Mucosa of descending colon (tissue), 3 donors: Measurements from ENCODE around the gene MAST4. TPM values are rescaled to one million over a fixed set of nuclear protein-coding genes. Genes with fewer than 3 reads are reported as not detected.

Source experiments
- ATAC-seq: fragments of 200-7000 bp; cut with Tn5 transposase; one replicate; pipeline ENCODE4 v1.9.1; 2020; ENCODE audit warnings: mild to moderate bottlenecking, moderate library complexity
- DNase-seq, 3 donors: peaks; one replicate each; pipeline ENCODE4 v3.0.0-alpha.2; 2020
- H3K36me3 ChIP-seq: fragments of 200-600 bp; one replicate; pipeline ENCODE4 v1.8.0; 2021; ENCODE audit warnings: low read depth, mild to moderate bottlenecking
- H3K4me1 ChIP-seq: fragments of 200-600 bp; one replicate; pipeline ENCODE4 v1.8.0; 2021; ENCODE audit warnings: low read depth, mild to moderate bottlenecking
- H3K4me3 ChIP-seq: fragments of 200-600 bp; one replicate; pipeline ENCODE4 v1.8.0; 2021; ENCODE audit warnings: mild to moderate bottlenecking
- H3K9me3 ChIP-seq: fragments of 200-600 bp; one replicate; pipeline ENCODE4 v1.8.0; 2021; ENCODE audit warnings: mild to moderate bottlenecking
- intact Hi-C, 2 donors: fragments of 100-400 bp; cut with DNase I in 1 of 2; cut with micrococcal nuclease in 1 of 2; formaldehyde crosslinking; loops; one replicate each; pipeline versions ENCODE4 v1.11.0 to v1.11.1; 2022; cut with DNase I, micrococcal nuclease
- total RNA-seq, 3 donors: library from RNA; stranded (reverse); fragmentation: NEBNext Ultra II Directional in 2 of 3; extraction: Animal tissue kit (Norgen Biotek cat#: 25700) in 2 of 3; gene quantifications; one replicate each; pipeline versions ENCODE4 v1.2.1 to v1.2.4, GENCODE V29; 2021 to 2023
- TF ChIP-seq, protein P1 (sequence below): fragments of 200-600 bp; IDR thresholded peaks from one replicate; pipeline ENCODE4 v1.8.0; 2022; ENCODE audit warnings: antibody characterized with exemption, mild to moderate bottlenecking
- donor health status: DM: no; HTN: no; CAD: no; lungs with moderate emphysema.
- donor health status: DM: no; HTN: no; CAD: no.
- donor health status: DM: no; HTN: yes; CAD: no.

MAST4 gene
- total RNA-seq, 3 donors from 2014 or later, result 16.2 to 34.0 (median 22.5) TPM

- ATAC-seq, result no peak
- H3K4me3 ChIP-seq, result no peak overlapping the region
- no peaks in the 10 kb centered on the region for H3K36me3 ChIP-seq
- intact Hi-C loops, result no loop called here
- H3K9me3 ChIP-seq, result no peaks in the 10 kb centered on the region
- TF ChIP-seq, protein P1, sequence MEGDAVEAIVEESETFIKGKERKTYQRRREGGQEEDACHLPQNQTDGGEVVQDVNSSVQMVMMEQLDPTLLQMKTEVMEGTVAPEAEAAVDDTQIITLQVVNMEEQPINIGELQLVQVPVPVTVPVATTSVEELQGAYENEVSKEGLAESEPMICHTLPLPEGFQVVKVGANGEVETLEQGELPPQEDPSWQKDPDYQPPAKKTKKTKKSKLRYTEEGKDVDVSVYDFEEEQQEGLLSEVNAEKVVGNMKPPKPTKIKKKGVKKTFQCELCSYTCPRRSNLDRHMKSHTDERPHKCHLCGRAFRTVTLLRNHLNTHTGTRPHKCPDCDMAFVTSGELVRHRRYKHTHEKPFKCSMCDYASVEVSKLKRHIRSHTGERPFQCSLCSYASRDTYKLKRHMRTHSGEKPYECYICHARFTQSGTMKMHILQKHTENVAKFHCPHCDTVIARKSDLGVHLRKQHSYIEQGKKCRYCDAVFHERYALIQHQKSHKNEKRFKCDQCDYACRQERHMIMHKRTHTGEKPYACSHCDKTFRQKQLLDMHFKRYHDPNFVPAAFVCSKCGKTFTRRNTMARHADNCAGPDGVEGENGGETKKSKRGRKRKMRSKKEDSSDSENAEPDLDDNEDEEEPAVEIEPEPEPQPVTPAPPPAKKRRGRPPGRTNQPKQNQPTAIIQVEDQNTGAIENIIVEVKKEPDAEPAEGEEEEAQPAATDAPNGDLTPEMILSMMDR, result no peak
- DNase-seq, result no peak
- H3K4me1 ChIP-seq, result no peaks in the 10 kb centered on the region
Measured at GRCh38 chr5:67019065-67019845, 423.1 kb downstream of the MAST4 start.

DNA sequence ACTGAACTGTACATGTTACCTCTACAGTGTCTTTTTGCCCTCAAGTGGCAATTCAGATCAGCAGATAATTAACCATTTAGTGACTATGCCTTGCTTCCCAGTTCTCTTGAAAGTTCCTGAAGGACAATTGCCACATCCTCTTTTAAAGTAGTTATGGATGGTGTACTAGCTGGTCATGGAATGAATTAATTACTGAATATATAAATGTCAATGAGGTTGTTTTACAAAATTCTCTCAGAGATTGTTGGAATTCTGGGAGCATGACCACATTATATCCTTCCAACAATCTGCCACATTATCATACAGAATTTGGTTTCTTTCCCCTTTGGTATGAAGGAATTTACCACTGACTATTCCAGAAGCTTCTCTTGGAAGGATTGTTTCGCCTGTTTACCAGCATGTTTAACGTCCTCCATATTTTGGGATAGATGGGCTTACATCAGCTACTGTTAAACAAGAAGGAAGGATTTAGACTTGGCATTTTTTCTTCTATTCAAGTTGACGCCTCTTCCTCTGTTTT is 424.0 kb downstream of the MAST4 start:
- no peaks in the 10 kb centered on the region for H3K4me1 ChIP-seq
- TF ChIP-seq, protein P1, result no peak
- intact Hi-C loops, result no loop called here
- ATAC-seq, result no peak
- no peaks in the 10 kb centered on the region for H3K36me3 ChIP-seq
- H3K9me3 ChIP-seq, result no peaks in the 10 kb centered on the region
- H3K4me3 ChIP-seq, result no peak overlapping the region
- DNase-seq, result no peak

DNA sequence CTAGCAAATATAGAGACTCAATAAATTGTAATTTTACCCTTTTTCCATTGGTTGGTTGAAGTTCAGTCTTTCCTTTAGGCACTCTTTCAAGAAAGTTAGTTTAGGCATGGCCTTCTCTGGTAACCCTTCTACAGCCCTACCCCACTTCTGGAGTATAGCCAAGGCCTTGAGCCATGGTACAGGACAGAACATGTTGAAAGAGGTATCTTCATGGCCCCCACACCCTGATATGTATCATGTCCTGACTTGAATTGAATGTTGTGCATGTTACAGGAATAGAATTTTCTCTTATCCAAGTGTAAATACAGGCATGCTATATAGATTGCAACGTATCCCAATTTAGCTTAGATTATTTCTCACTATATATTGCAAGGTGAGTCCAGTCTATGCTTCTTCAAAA is 424.8 kb downstream of the MAST4 start:
- DNase-seq, result no peak

GRCh38 chr5:67021521-67021920 is 425.3 kb downstream of the MAST4 start:
- no peaks in the 10 kb centered on the region for H3K36me3 ChIP-seq
- H3K4me3 ChIP-seq, result no peak overlapping the region
- H3K9me3 ChIP-seq, result no peaks in the 10 kb centered on the region
- H3K4me1 ChIP-seq, result no peaks in the 10 kb centered on the region
- no peak for DNase-seq
- TF ChIP-seq, protein P1, result no peak
- intact Hi-C loops, result no loop called here
- ATAC-seq, result no peak

More for the DNA sequence above, 424.8 kb downstream of the MAST4 start:
- TF ChIP-seq, protein P1, result no peak
- Histone ChIP-seq H3K4me3 (no peak overlapping the region), H3K4me1 (no peaks in the 10 kb centered on the region), H3K9me3 (no peaks in the 10 kb centered on the region), H3K36me3 (no peaks in the 10 kb centered on the region)
- ATAC-seq, result no peak
- intact Hi-C loops, result no loop called here

- ATAC-seq (no peak), DNase-seq (no peak)
- Histone ChIP-seq H3K9me3 (no peaks in the 10 kb centered on the region), H3K4me1 (no peaks in the 10 kb centered on the region), H3K36me3 (no peaks in the 10 kb centered on the region), H3K4me3 (no peak overlapping the region)
- TF ChIP-seq, protein P1, result no peak
- intact Hi-C loops, result no loop called here
Measured at GRCh38 chr5:67021962-67022361, 425.8 kb downstream of the MAST4 start.
